T-helper 2 cell treated with Interferon-gamma antibody and Interleukin-4, amounts not matched to agents 5 μg/mL and 100 μg/mL, for 36 hours (primary cell): ENCODE results near the gene AXL.
"Not testable (repeated sequence)": the region's sequence is repeated elsewhere in the genome, so short reads cannot be mapped to it uniquely, and the experiment has no call there.

Source experiments
- DNase-seq: peaks from one replicate; pipeline ENCODE4 v3.0.0; 2021; ENCODE audit warnings: low spot score
- H3K27ac Mint-ChIP-seq: one replicate; pipeline ENCODE4 v1.8.0; 2021; ENCODE audit warnings: mild to moderate bottlenecking, mixed read lengths
- H3K27me3 Mint-ChIP-seq: one replicate; pipeline ENCODE4 v1.8.0; 2021; ENCODE audit warnings: low read depth, mixed read lengths
- H3K36me3 Mint-ChIP-seq: one replicate; pipeline ENCODE4 v1.8.0; 2021; ENCODE audit warnings: low read depth, mixed read lengths
- H3K4me1 Mint-ChIP-seq: one replicate; pipeline ENCODE4 v1.8.0; 2021; ENCODE audit warnings: low read depth, mixed read lengths
- H3K4me3 Mint-ChIP-seq: one replicate; pipeline ENCODE4 v1.8.0; 2022; ENCODE audit warnings: mild to moderate bottlenecking, moderate library complexity, mixed read lengths
- H3K9me3 Mint-ChIP-seq: one replicate; pipeline ENCODE4 v1.8.0; 2021; ENCODE audit warnings: mixed read lengths

AXL gene

GRCh38 chr19:41264581-41265394, 45.8 kb downstream of the AXL start:
- peak overlapping the region; percentile 89 for H3K4me3 Mint-ChIP-seq
- no peaks in the 10 kb centered on the region for H3K9me3 Mint-ChIP-seq
- H3K4me1 Mint-ChIP-seq, result peaks cover 40% of the 10 kb centered on the region
- DNase-seq, result peak; percentile 49
- H3K27me3 Mint-ChIP-seq, result peaks cover 2% of the 10 kb centered on the region
- H3K27ac Mint-ChIP-seq, result peak overlapping the region; percentile 100
- H3K36me3 Mint-ChIP-seq, result peaks cover 35% of the 10 kb centered on the region

GRCh38 chr19:41265395-41266153, 46.6 kb downstream of the AXL start:
- no peaks in the 10 kb centered on the region for H3K27me3 Mint-ChIP-seq
- DNase-seq, result no peak
- H3K27ac Mint-ChIP-seq, result peak overlapping the region; percentile 100
- H3K9me3 Mint-ChIP-seq, result no peaks in the 10 kb centered on the region
- H3K36me3 Mint-ChIP-seq, result peaks cover 35% of the 10 kb centered on the region
- H3K4me1 Mint-ChIP-seq, result peaks cover 40% of the 10 kb centered on the region
- peak overlapping the region; percentile 89 for H3K4me3 Mint-ChIP-seq

- Mint-ChIP-seq H3K4me1 (peaks cover 27% of the 10 kb centered on the region), H3K27ac (no peak overlapping the region), H3K4me3 (no peak overlapping the region), H3K9me3 (no peaks in the 10 kb centered on the region), H3K36me3 (peaks cover 65% of the 10 kb centered on the region), H3K27me3 (no peaks in the 10 kb centered on the region)
- no peak for DNase-seq
These were observed 50.0 kb downstream of the AXL start for GRCh38 chr19:41269055-41269454.

DNA sequence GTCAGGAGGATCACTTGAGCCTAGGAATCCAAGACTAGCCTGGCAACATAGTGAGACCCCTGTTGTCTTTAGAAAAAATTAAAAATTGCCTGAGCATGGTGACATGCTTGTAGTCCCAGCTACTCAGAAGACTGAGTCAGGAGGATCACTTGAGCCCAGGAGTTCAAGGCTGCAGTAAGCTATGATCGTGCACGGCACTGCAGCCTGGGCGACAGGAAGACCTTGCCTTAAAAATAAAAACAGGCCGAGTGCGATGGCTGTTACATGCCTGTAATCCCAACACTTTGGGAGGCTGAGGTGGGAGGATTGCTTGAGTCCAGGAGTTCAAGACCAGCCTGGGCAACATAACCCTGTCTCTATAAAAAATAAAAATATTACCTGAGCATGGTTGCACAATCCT, 50.5 kb downstream of the AXL start:
- Mint-ChIP-seq H3K9me3 (no peaks in the 10 kb centered on the region), H3K27me3 (no peaks in the 10 kb centered on the region), H3K36me3 (peaks cover 67% of the 10 kb centered on the region), H3K4me1 (peaks cover 27% of the 10 kb centered on the region), H3K4me3 (no peak overlapping the region), H3K27ac (no peak overlapping the region)
- DNase-seq, result no peak

DNA sequence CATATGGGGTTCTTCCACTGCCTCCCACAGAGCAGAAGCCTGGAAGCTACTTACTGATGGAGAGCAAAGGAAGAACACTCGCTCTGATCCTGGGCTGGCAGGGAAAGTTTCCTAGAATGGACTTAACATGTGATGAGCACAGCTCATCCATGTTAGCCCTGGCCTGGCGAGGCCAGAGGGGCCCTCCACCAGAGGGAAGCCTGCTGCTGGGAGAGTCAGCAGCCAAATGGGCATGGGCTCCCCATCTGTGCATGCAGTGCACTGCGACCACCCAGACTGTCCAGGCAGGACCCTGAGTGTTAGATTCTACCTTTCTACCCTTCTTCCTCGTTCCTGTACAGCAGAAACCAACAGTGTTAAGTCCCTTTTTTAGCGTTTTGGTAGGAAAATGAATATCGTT, 54.1 kb downstream of the AXL start:
- DNase-seq, result no peak
- no peak overlapping the region for H3K4me3 Mint-ChIP-seq
- peaks cover 3% of the 10 kb centered on the region for H3K4me1 Mint-ChIP-seq
- no peak overlapping the region for H3K27ac Mint-ChIP-seq
- H3K27me3 Mint-ChIP-seq, result no peaks in the 10 kb centered on the region
- peaks cover 61% of the 10 kb centered on the region for H3K36me3 Mint-ChIP-seq
- no peaks in the 10 kb centered on the region for H3K9me3 Mint-ChIP-seq

GRCh38 chr19:41274802-41275201, 55.8 kb downstream of the AXL start:
- no peaks in the 10 kb centered on the region for H3K9me3 Mint-ChIP-seq

GRCh38 chr19:41276231-41276630, 57.2 kb downstream of the AXL start:
- no peak for DNase-seq
- Mint-ChIP-seq H3K36me3 (peaks cover 80% of the 10 kb centered on the region), H3K27me3 (no peaks in the 10 kb centered on the region), H3K9me3 (no peaks in the 10 kb centered on the region), H3K4me3 (no peak overlapping the region), H3K4me1 (peaks cover 4% of the 10 kb centered on the region), H3K27ac (no peak overlapping the region)

More at GRCh38 chr19:41274802-41275201, 55.8 kb downstream of the AXL start:
- DNase-seq, result no peak
- Mint-ChIP-seq H3K36me3 (peaks cover 68% of the 10 kb centered on the region), H3K4me3 (no peak overlapping the region), H3K4me1 (peaks cover 3% of the 10 kb centered on the region), H3K27ac (no peak overlapping the region), H3K27me3 (no peaks in the 10 kb centered on the region)

DNA sequence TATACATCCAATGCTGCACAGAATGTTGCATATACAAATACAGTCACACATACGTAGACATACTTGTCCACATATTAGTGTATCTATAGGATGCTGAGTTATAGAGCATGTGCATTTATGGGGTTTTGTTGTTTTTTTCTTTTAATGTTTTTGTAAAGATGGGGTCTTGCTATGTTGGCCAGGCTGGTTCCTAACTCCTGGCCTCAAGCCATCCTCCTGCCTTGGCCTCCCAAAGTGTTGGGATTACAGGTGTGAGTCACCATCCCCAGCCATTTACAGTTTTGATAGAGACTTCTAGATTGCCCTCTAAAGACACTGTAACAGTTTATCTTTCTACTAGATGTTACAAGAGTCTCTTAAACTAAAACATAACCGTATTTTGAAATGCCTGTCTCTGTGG, 59.5 kb downstream of the AXL start:
- no peak overlapping the region for H3K27ac Mint-ChIP-seq
- peaks cover 72% of the 10 kb centered on the region for H3K36me3 Mint-ChIP-seq
- no peaks in the 10 kb centered on the region for H3K27me3 Mint-ChIP-seq
- H3K4me1 Mint-ChIP-seq, result peaks cover 7% of the 10 kb centered on the region
- H3K9me3 Mint-ChIP-seq, result no peaks in the 10 kb centered on the region
- H3K4me3 Mint-ChIP-seq, result no peak overlapping the region
- no peak for DNase-seq

DNA sequence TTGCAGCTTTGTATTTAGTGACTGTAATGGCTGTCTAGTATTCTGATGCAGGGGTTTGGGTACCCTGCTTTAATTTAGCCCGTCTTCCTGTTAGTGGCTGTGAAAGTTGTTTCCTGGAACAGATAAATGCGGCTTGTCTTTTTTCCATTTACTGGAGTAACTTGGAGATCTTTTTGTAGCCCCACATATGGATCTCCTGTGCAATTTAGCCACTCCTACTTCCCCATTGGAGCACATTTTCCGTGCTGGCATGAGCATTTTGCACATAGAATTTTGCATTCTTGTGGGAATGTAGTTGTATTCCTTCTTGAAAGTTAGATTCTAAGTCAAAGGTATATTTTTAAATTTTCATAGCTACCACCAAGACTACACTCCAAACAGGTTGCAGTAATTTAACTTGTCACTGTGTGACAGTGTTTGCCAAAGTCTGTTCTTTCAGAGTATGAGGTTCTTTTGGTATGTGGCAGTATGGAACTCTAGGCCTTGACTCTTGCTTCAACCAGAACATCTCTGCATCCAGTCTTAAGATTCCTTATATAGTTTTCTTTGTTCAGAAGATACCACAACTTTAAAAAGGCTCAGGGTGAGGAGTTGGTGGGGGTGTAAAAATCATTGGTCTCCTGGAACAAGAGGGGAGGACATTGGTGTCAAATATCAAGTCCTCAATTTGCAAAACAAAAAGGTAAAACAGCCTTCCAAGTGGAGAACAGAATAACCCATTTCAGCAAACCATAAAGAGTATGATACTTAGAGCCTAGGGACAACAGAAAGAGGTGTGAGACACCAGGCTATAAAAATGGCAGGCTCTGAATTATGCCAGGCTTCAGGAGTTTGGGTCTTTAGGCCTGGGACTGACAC, 69.9 kb downstream of the AXL start:
- H3K4me3 Mint-ChIP-seq, result no peak overlapping the region
- no peak for DNase-seq
- H3K36me3 Mint-ChIP-seq, result peaks cover 56% of the 10 kb centered on the region
- H3K27me3 Mint-ChIP-seq, result no peaks in the 10 kb centered on the region
- no peak overlapping the region for H3K27ac Mint-ChIP-seq
- H3K9me3 Mint-ChIP-seq, result no peaks in the 10 kb centered on the region
- peaks cover 3% of the 10 kb centered on the region for H3K4me1 Mint-ChIP-seq

DNA sequence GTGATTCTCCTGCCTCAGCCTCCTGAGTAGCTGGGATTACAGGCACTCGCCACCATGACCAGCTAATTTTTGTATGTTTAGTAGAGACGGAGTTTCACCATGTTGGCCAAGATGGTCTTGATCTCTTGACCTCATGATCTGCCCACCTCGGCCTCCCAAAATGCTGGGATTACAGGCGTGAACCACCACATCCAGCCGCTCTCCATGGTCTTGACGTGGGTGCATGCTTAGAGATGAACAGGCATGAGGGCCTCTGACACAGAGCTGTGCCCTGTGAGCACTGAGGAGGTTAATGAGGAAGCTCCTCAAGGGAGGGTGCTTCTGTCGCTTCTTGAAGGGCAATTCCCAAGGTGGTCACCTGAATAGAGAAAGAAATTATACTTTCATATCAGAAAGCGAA, 70.8 kb downstream of the AXL start:
- DNase-seq, H3K27me3 Mint-ChIP-seq, H3K27ac Mint-ChIP-seq, H3K4me3 Mint-ChIP-seq, H3K9me3 Mint-ChIP-seq, H3K4me1 Mint-ChIP-seq: not testable (repeated sequence)
- H3K36me3 Mint-ChIP-seq, result peaks cover 59% of the 10 kb centered on the region

DNA sequence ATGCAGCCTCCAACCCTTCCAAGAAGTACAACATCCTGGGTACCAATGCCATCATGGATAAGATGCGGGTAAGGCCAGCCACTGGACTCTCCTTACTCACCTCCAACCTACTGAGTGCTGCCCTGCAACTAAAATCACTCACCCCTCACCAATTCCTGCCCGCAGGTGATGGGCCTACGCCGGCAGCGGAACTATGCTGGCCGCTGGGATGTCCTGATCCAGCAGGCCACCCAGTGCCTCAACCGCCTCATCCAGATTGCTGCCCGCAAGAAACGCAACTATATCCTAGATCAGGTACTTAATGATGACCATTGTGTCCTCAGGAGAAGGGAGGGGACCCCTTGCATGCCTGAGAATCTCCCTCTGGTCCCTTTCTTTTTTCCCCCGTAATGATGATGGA, 75.4 kb downstream of the AXL start:
- H3K4me3 Mint-ChIP-seq, result no peak overlapping the region
- no peaks in the 10 kb centered on the region for H3K9me3 Mint-ChIP-seq
- H3K36me3 Mint-ChIP-seq, result peaks cover 76% of the 10 kb centered on the region
- H3K4me1 Mint-ChIP-seq, result peaks cover 41% of the 10 kb centered on the region
- H3K27ac Mint-ChIP-seq, result no peak overlapping the region
- DNase-seq, result no peak
- H3K27me3 Mint-ChIP-seq, result no peaks in the 10 kb centered on the region

- H3K9me3 Mint-ChIP-seq, result no peaks in the 10 kb centered on the region
- DNase-seq, result no peak
- no peak overlapping the region for H3K4me3 Mint-ChIP-seq
- peaks cover 52% of the 10 kb centered on the region for H3K4me1 Mint-ChIP-seq
- H3K36me3 Mint-ChIP-seq, result peaks cover 83% of the 10 kb centered on the region
- no peaks in the 10 kb centered on the region for H3K27me3 Mint-ChIP-seq
- H3K27ac Mint-ChIP-seq, result no peak overlapping the region
These were observed 76.5 kb downstream of the AXL start for GRCh38 chr19:41295499-41295898.

DNA sequence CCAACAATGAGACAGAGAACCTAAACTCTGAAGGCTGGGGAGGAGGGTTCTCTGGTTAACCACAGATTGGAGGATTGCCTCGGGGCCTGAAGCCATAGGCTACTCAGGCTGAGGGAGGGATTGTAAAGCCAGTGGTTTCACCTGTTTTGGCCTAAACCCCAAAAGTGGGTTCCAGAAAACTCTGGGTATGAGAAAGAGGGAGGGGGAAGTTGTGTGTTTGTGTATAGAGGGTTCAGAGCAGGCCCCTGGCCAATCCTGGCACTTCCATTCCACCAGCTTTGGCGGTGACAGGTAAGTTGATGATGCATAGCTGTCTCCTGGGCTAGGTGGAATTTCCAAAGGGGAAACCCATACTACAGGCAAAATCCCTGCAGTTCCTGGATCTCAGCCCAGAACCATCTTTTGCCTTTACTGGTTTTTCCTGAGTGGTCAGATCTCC, 77.4 kb downstream of the AXL start:
- Mint-ChIP-seq H3K4me1 (peaks cover 60% of the 10 kb centered on the region), H3K27me3 (no peaks in the 10 kb centered on the region), H3K9me3 (no peaks in the 10 kb centered on the region), H3K27ac (peak overlapping the region; percentile 86), H3K36me3 (peaks cover 87% of the 10 kb centered on the region), H3K4me3 (no peak overlapping the region)
- no peak for DNase-seq
